HepG2 (cell line): ENCODE data around the gene DZANK1. TPM values are rescaled to one million over a fixed set of nuclear protein-coding genes. Genes with fewer than 3 reads are reported as not detected.
A peak's percentile ranks its signal among the peaks of the same experiment; 100 is the strongest.

Experiments
- CCDC6 ChIP-seq: sonication (generic); formaldehyde crosslinking; IDR thresholded peaks from 2 replicates; pipeline ENCODE4 v1.8.1; 2022; ENCODE audit warnings: mild to moderate bottlenecking, missing genetic modification reagents, moderate library complexity
- CSRNP2 ChIP-seq: sonication (generic); formaldehyde crosslinking; conservative IDR thresholded peaks from 2 replicates; pipeline ENCODE4 v1.8.0; 2022; ENCODE audit warnings: low read depth, missing genetic modification reagents
- DBP ChIP-seq: sonication (generic); formaldehyde crosslinking; IDR thresholded peaks from 2 replicates; pipeline ENCODE4 v1.4.0; 2020; ENCODE audit warnings: missing genetic modification reagents; ENCODE audit errors: not compliant biosample characterization
- HNF1A ChIP-seq, 2 experiments: sonication (generic) in 1 of 2; formaldehyde crosslinking in 1 of 2; IDR thresholded peaks; 2 replicates each; pipeline versions ENCODE4 v1.4.0 to v1.6.1; 2016 to 2020; ENCODE audit warnings: borderline replicate concordance in 1 of 2, low read depth in 1 of 2, mild to moderate bottlenecking in 1 of 2, missing genetic modification reagents in 1 of 2
- MAFK ChIP-seq, 2 experiments: IDR thresholded peaks in 1 of 2; conservative IDR thresholded peaks in 1 of 2; 2 replicates each; pipeline ENCODE4 v1.6.1; 2011; ENCODE audit warnings: improper control_type of control experiment in 2 of 2, low read length in 2 of 2
- MXD3 ChIP-seq: IDR thresholded peaks from 2 replicates; pipeline ENCODE4 v1.6.1; 2016; ENCODE audit warnings: mild to moderate bottlenecking, missing biosample characterization, missing genetic modification reagents
- NCOA5 ChIP-seq: sonication (generic); formaldehyde crosslinking; IDR thresholded peaks from 2 replicates; pipeline ENCODE4 v1.4.0; 2020; ENCODE audit warnings: missing genetic modification reagents
- NR2F2 ChIP-seq: IDR thresholded peaks from 2 replicates; pipeline ENCODE4 v1.6.1; 2012; ENCODE audit warnings: low read depth, inconsistent platforms, borderline replicate concordance
- RCOR2 ChIP-seq: IDR thresholded peaks from 2 replicates; pipeline ENCODE4 v1.6.1; 2016; ENCODE audit warnings: missing biosample characterization, missing genetic modification reagents
- REST ChIP-seq, 2 experiments: IDR thresholded peaks; 2 replicates each; pipeline ENCODE4 v1.6.1; 2011 to 2012; ENCODE audit warnings: low read length in 2 of 2, borderline replicate concordance in 1 of 2, low read depth in 1 of 2, mild to moderate bottlenecking in 1 of 2, moderate library complexity in 1 of 2
- REXO4 ChIP-seq: sonication (generic); formaldehyde crosslinking; IDR thresholded peaks from 2 replicates; pipeline ENCODE4 v1.8.0; 2022; ENCODE audit warnings: missing genetic modification reagents, mild to moderate bottlenecking, borderline replicate concordance
- SAFB2 ChIP-seq: sonication (generic); formaldehyde crosslinking; IDR thresholded peaks from 2 replicates; pipeline ENCODE4 v1.5.1; 2020; ENCODE audit warnings: missing genetic modification reagents, low read depth, mild to moderate bottlenecking, borderline replicate concordance
- ZC3H13 ChIP-seq: sonication (generic); formaldehyde crosslinking; IDR thresholded peaks from 2 replicates; pipeline ENCODE4 v1.8.1; 2023; ENCODE audit warnings: mild to moderate bottlenecking, missing genetic modification reagents, moderate library complexity
- ZNF839 ChIP-seq: sonication (generic); formaldehyde crosslinking; IDR thresholded peaks from 2 replicates; pipeline ENCODE4 v1.4.0; 2020; ENCODE audit warnings: missing genetic modification reagents, mild to moderate bottlenecking, borderline replicate concordance
- ZSCAN25 ChIP-seq: sonication (generic); formaldehyde crosslinking; IDR thresholded peaks from 2 replicates; pipeline ENCODE4 v1.8.0; 2022; ENCODE audit warnings: mild to moderate bottlenecking, missing genetic modification reagents
- polyA plus RNA-seq, 8 experiments: library from polyadenylated mRNA; depleted of rRNA in 3 of 8; stranded (reverse) in 7 of 8; unstranded in 1 of 8; fragments of >200 nt; fragmentation: Illumina TruSeq in 4 of 8; extraction: Trizol in 4 of 8; gene quantifications; 2 replicates each; pipeline versions ENCODE4 v1.2.1 to v1.2.3, GENCODE V29; 2011 to 2016; ENCODE audit warnings: low read depth in 4 of 8, missing spikeins in 1 of 8, mixed read lengths in 1 of 8; ENCODE audit not compliant: insufficient read depth in 1 of 8
- total RNA-seq, 5 experiments: library from RNA; depleted of rRNA; stranded (reverse); fragments of >200 nt; fragmentation: Illumina TruSeq; extraction: Trizol; gene quantifications; 2 replicates each; pipeline ENCODE4 v1.2.3, GENCODE V29; 2016; ENCODE audit warnings: low read depth in 1 of 5
- TF ChIP-seq, protein P1 (sequence below): IDR thresholded peaks from 2 replicates; pipeline ENCODE4 v1.6.1; 2012; ENCODE audit warnings: inconsistent platforms

The DZANK1 gene
- total and polyA plus RNA-seq, 2 of the 13 experiments (the other 11 are each of a cell fraction or from before 2014, with no cell fraction given) = 1.6 to 3.2 TPM

- TF ChIP-seq HNF1A (IDR thresholded peaks at IDR 0.05; ENCODE audit: low read depth) (no peak), HNF1A (CRISPR knock-in tag; IDR thresholded peaks at IDR 0.05; ENCODE audit: borderline replicate concordance) (peak; percentile 41; the same call in 1 of the 2 replicates), RCOR2 (CRISPR knock-in tag) (no peak), NCOA5 (CRISPR knock-in tag) (no peak), ZC3H13 (CRISPR knock-in tag) (no peak), DBP (CRISPR knock-in tag) (no peak), CCDC6 (CRISPR knock-in tag) (no peak), ZSCAN25 (CRISPR knock-in tag) (0 out of 2 replicates have a peak, but pooled peaks have one; percentile 29), MAFK (conservative IDR thresholded peaks at IDR 0.05 in 1 of 2, IDR thresholded peaks at IDR 0.05 in 1 of 2; ENCODE audit: low read length in 2 of 2) (no peak), NR2F2 (0 out of 2 replicates have a peak, but pooled peaks have one; percentile 22), ZNF839 (CRISPR knock-in tag) (no peak), CSRNP2 (CRISPR knock-in tag) (no peak), REXO4 (CRISPR knock-in tag) (no peak), MXD3 (CRISPR knock-in tag) (no peak), SAFB2 (CRISPR knock-in tag) (no peak), REST (IDR thresholded peaks at IDR 0.05; ENCODE audit: borderline replicate concordance in 1 of 2, low read depth in 1 of 2, low read length in 2 of 2) (peak in 1 of 2 experiments; percentile 51; a peak in 1 of 4 replicates)
- TF ChIP-seq, protein P1, sequence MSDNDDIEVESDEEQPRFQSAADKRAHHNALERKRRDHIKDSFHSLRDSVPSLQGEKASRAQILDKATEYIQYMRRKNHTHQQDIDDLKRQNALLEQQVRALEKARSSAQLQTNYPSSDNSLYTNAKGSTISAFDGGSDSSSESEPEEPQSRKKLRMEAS = peak; percentile 54; the same call in 1 of the 2 replicates
These were observed 296 bp downstream of the DZANK1 start (continued) for GRCh38 chr20:18466574-18466893.
